Right renal cortex interstitium (tissue), 3 donors: Measurements from ENCODE around the gene ZNF212. TPM values are rescaled to one million over a fixed set of nuclear protein-coding genes. Genes with fewer than 3 reads are reported as not detected.
"Not testable (repeated sequence)": the region's sequence is repeated elsewhere in the genome, so short reads cannot be mapped to it uniquely, and the experiment has no call there.

Experiments used
- DNase-seq, 3 donors: peaks; one replicate each; pipeline ENCODE4 v3.0.0-alpha.2; 2013; ENCODE audit warnings: low read depth in 3 of 3, low spot score in 2 of 3
- polyA plus RNA-seq, 3 donors: library from polyadenylated mRNA; unstranded; fragments of 120-200 nt; gene quantifications; one replicate each; pipeline ENCODE4 v1.2.1, GENCODE V29; 2013; ENCODE audit not compliant: insufficient read length in 3 of 3

Gene ZNF212
- polyA plus RNA-seq, 3 donors: 15.5 to 17.0 (median 16.5) TPM

- DNase-seq: no peak
Observed at GRCh38 chr7:149218469-149219420, 20.7 kb upstream of the ZNF212 start.

- no peak for DNase-seq
Observed at GRCh38 chr7:149220534-149220933, 18.9 kb upstream of the ZNF212 start.

GRCh38 chr7:149223176-149223575, 16.3 kb upstream of the ZNF212 start:
- no peak for DNase-seq

GRCh38 chr7:149223761-149224160, 15.7 kb upstream of the ZNF212 start:
- DNase-seq: no peak

- no peak for DNase-seq
Observed at GRCh38 chr7:149224352-149224751, 15.1 kb upstream of the ZNF212 start.

GRCh38 chr7:149225106-149225505, 14.3 kb upstream of the ZNF212 start:
- no peak for DNase-seq

GRCh38 chr7:149225656-149226055, 13.8 kb upstream of the ZNF212 start:
- no peak for DNase-seq

- DNase-seq: not testable (repeated sequence)
Observed at GRCh38 chr7:149226366-149226765, 13.1 kb upstream of the ZNF212 start.

- DNase-seq: no peak
Observed at GRCh38 chr7:149226840-149227494, 12.5 kb upstream of the ZNF212 start.

GRCh38 chr7:149228831-149229471, 10.5 kb upstream of the ZNF212 start:
- DNase-seq: no peak

- no peak for DNase-seq
Observed at GRCh38 chr7:149229526-149229925, 9.9 kb upstream of the ZNF212 start.

- DNase-seq: no peak
Observed at GRCh38 chr7:149232362-149232761, 7.1 kb upstream of the ZNF212 start.

GRCh38 chr7:149233655-149234204, 5.7 kb upstream of the ZNF212 start:
- not testable (repeated sequence) for DNase-seq

GRCh38 chr7:149237502-149237901, 1.9 kb upstream of the ZNF212 start:
- DNase-seq: no peak

- DNase-seq: no peak
Observed at GRCh38 chr7:149238051-149238450, 1.4 kb upstream of the ZNF212 start.

GRCh38 chr7:149240637-149241036, 1.2 kb downstream of the ZNF212 start:
- DNase-seq: no peak

GRCh38 chr7:149241696-149242095, 2.2 kb downstream of the ZNF212 start:
- DNase-seq: no peak

- no peak for DNase-seq
Observed at GRCh38 chr7:149245244-149245643, 5.8 kb downstream of the ZNF212 start.

GRCh38 chr7:149245744-149246143, 6.3 kb downstream of the ZNF212 start:
- DNase-seq: no peak

- DNase-seq: no peak
Observed at GRCh38 chr7:149248777-149249176, 9.3 kb downstream of the ZNF212 start.

GRCh38 chr7:149250151-149250550, 10.7 kb downstream of the ZNF212 start:
- not testable (repeated sequence) for DNase-seq
